ENCODE results near the gene NAP1L1.

The NAP1L1 gene

DNA sequence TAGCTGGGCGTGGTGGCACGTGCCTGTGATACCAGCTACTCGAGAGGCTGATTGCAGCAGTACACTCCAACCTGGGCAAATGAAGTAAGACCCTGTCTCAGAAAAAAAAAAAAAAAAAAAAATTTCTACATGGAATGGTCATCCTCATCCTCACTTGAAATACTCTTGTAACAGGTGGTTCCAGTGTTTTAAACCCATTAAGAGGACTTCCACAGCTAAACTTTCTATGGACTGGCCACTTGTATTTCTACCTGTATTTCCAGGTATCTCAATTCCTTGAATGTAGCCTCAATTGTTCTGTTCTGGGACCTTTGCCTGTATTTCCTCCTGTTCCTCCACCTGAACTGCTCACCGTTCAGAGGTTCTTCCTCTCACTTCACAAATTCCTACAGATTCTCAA is 41.1 kb downstream of the NAP1L1 start:
- H3K4me3 ChIP-seq (ENCODE audit: control insufficient read depth, low read depth, low read length), result no peak overlapping the region
- no peak for DNase-seq (ENCODE audit: low read depth)
- TF ChIP-seq, protein P1, sequence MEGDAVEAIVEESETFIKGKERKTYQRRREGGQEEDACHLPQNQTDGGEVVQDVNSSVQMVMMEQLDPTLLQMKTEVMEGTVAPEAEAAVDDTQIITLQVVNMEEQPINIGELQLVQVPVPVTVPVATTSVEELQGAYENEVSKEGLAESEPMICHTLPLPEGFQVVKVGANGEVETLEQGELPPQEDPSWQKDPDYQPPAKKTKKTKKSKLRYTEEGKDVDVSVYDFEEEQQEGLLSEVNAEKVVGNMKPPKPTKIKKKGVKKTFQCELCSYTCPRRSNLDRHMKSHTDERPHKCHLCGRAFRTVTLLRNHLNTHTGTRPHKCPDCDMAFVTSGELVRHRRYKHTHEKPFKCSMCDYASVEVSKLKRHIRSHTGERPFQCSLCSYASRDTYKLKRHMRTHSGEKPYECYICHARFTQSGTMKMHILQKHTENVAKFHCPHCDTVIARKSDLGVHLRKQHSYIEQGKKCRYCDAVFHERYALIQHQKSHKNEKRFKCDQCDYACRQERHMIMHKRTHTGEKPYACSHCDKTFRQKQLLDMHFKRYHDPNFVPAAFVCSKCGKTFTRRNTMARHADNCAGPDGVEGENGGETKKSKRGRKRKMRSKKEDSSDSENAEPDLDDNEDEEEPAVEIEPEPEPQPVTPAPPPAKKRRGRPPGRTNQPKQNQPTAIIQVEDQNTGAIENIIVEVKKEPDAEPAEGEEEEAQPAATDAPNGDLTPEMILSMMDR (IDR thresholded peaks at IDR 0.05; ENCODE audit: control insufficient read depth, insufficient read depth, low read depth, low read length, missing control alignments), result no peak

DNA sequence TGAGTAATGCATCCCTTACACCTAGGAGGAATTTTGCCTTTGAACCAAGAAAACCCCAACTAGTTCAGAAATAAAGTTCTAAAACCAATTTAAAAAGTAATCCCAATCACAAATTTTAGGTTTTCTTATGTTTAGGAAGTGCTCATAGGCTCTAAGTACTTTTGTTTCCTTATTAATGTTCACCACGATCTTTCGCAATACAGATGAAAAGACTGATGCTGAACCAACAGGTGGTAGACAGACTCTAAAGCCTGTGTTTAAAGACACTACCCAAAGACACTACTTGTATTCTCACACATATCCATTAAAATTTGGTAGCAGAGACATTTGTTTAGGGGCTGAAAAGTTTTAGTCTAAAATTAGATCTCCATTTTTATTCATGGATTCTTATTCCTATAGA is 42.3 kb downstream of the NAP1L1 start:
- DNase-seq (ENCODE audit: low read depth), result no peak
- TF ChIP-seq, protein P1 (IDR thresholded peaks at IDR 0.05; ENCODE audit: control insufficient read depth, insufficient read depth, low read depth, low read length, missing control alignments), result no peak
- H3K4me3 ChIP-seq (ENCODE audit: control insufficient read depth, low read depth, low read length), result no peak overlapping the region

DNA sequence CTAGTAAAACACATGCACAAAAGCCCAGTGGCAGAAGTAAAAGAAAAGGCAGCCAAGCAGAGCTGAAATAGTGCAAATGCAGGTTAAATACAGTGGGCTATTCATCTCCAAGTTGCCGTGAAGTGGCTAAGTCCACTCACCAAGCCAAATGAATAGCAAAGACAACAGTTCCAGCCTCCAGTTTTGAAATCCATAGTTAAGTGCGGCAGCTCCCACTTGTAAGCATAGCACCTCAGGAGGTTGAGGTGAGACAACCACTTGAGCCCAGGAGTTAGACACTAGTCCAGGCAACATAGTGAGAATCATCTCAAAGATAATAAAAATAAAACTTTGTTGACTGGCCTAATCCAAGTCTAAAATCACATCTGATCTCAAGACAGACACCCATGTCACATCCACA is 43.1 kb downstream of the NAP1L1 start:
- TF ChIP-seq, protein P1 (IDR thresholded peaks at IDR 0.05; ENCODE audit: control insufficient read depth, insufficient read depth, low read depth, low read length, missing control alignments), result no peak
- DNase-seq (ENCODE audit: low read depth), result no peak
- H3K4me3 ChIP-seq (ENCODE audit: control insufficient read depth, low read depth, low read length), result no peak overlapping the region

DNA sequence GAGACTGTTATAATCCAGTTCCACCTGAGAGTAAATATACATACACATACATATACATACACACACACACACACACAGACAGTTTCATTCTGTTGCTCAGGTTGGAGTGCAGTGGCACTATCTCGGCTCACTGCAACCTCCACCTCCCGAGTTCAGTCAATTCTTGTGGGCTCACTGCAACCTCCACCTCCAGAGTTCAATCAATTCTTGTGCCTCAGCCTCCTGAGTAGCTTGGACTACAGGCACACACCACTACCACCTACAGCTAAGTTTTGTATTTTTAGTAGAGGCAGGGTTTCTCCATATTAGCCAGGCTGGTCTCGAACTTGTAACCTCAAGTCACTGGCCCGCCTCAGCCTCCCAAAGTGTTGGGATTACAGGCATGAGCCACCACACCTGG is 44.0 kb downstream of the NAP1L1 start:
- H3K4me3 ChIP-seq (ENCODE audit: control insufficient read depth, low read depth, low read length), result no peak overlapping the region
- DNase-seq (ENCODE audit: low read depth), result no peak
- TF ChIP-seq, protein P1 (IDR thresholded peaks at IDR 0.05; ENCODE audit: control insufficient read depth, insufficient read depth, low read depth, low read length, missing control alignments), result no peak

DNA sequence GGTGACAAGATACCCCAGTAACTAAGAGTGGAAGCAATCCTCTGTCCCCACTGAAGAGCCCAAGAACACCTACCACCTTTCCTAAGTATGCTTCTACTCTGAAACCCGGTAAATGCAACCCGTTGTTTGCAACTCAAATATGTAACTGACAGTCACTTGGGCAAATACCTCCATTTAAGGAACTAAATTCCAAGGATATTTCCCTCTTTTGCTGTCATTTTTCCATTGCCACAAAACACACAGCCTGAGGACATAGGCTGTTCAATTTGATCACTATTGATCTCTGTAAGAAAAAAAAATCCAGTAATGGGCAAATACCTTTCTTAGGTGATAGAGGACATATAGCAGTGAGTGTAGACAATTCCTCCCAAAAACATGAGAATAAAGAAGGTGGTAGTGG is 46.3 kb downstream of the NAP1L1 start:
- no peak overlapping the region for H3K4me3 ChIP-seq (ENCODE audit: control insufficient read depth, low read depth, low read length)
- TF ChIP-seq, protein P1 (IDR thresholded peaks at IDR 0.05; ENCODE audit: control insufficient read depth, insufficient read depth, low read depth, low read length, missing control alignments), result no peak
- no peak for DNase-seq (ENCODE audit: low read depth)

DNA sequence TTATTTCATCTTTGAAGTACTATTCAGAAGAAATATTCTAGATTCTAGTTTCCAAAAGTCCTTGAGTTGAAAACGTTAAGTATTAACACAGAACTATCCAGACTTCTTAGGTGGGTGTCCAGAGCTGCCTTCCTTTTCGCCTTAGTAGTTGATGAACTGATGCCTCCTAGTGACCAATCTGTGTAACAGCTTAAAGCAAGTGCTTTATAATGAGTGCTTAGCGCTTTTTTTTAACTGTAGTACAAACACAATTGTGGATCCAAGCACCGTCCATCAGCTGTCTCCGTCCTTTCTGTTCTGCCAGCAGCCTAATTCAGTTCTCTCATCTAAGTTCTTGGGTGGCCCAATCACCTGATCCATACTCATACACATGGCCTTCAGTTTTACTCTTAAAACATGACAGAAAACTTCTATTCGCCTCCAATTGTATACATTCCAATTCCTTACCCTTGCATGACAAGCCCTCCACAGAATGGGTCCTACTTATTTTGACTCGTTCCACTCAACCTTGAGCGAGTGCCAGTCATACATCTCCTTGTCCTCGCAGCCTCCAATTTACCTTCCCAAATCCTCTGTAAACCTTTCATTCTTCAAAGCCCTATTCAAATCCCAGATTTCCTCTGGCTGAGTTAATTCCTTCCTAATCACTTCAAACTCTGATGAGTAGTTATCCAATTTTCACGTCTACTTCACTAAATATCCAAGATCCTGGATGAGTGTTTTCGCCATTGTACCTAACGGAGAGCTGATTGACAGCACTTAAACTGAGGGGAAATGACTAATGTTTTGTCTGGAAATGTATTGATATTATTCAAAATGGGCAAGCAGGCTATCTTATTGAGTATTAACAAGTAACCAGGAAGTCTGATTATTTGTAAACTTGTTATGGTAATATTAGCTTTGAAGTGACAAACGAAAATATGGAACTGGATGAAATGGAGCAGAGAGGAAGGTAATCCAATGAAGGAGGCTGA is 47.1 kb downstream of the NAP1L1 start:
- TF ChIP-seq, protein P1 (IDR thresholded peaks at IDR 0.05; ENCODE audit: control insufficient read depth, insufficient read depth, low read depth, low read length, missing control alignments), result peak; percentile 75

More for the DNA sequence above, 47.1 kb downstream of the NAP1L1 start:
- H3K4me3 ChIP-seq (ENCODE audit: control insufficient read depth, low read depth, low read length), result no peak overlapping the region
- DNase-seq (ENCODE audit: low read depth), result no peak
